KMS-11 (cell line): ENCODE measurements around the gene B3GNT8.
"Not testable (repeated sequence)": the region's sequence is repeated elsewhere in the genome, so short reads cannot be mapped to it uniquely, and the experiment has no call there.

Source experiments
- H2AFZ ChIP-seq: fragments of 200-600 bp; sonication (generic); 2 replicates; pipeline ENCODE4 v1.6.1; 2016; ENCODE audit warnings: antibody characterized with exemption, mixed run types, low read depth
- H3K27ac ChIP-seq: fragments of 200-600 bp; sonication (generic); 2 replicates; pipeline ENCODE4 v1.6.1; 2016; ENCODE audit warnings: mild to moderate bottlenecking, mixed run types
- H3K27me3 ChIP-seq: fragments of 200-600 bp; sonication (generic); 2 replicates; pipeline ENCODE4 v1.6.1; 2017; ENCODE audit warnings: mild to moderate bottlenecking, low read depth, mixed run types, moderate library complexity; ENCODE audit not compliant: insufficient read depth
- H3K36me3 ChIP-seq: fragments of 200-600 bp; sonication (generic); 2 replicates; pipeline ENCODE4 v1.6.1; 2017; ENCODE audit warnings: mild to moderate bottlenecking, mixed run types; ENCODE audit not compliant: insufficient read depth
- H3K4me1 ChIP-seq: fragments of 200-600 bp; sonication (generic); 2 replicates; pipeline ENCODE4 v1.6.1; 2016; ENCODE audit warnings: mild to moderate bottlenecking, low read depth, mixed run types; ENCODE audit not compliant: poor library complexity, severe bottlenecking
- H3K4me2 ChIP-seq: fragments of 200-600 bp; sonication (generic); 2 replicates; pipeline ENCODE4 v1.7.0; 2016; ENCODE audit warnings: mild to moderate bottlenecking, mixed run types
- H3K4me3 ChIP-seq: fragments of 200-600 bp; sonication (generic); IDR thresholded peaks from 2 replicates; pipeline ENCODE4 v1.6.1; 2017; ENCODE audit warnings: low read depth, low read length, mixed read lengths; ENCODE audit not compliant: insufficient read depth
- H3K79me2 ChIP-seq: fragments of 200-600 bp; sonication (generic); 2 replicates; pipeline ENCODE4 v1.6.1; 2016; ENCODE audit warnings: low read depth, mixed run types; ENCODE audit not compliant: insufficient read depth
- H3K9ac ChIP-seq: fragments of 200-600 bp; sonication (generic); 2 replicates; pipeline ENCODE4 v1.6.1; 2016; ENCODE audit warnings: mild to moderate bottlenecking, mixed run types
- H4K20me1 ChIP-seq: fragments of 200-600 bp; sonication (generic); 2 replicates; pipeline ENCODE4 v1.6.1; 2016; ENCODE audit warnings: mild to moderate bottlenecking, mixed run types; ENCODE audit not compliant: insufficient read depth
- CTCF ChIP-seq: fragments of 200-600 bp; sonication (generic); conservative IDR thresholded peaks from 2 replicates; pipeline ENCODE4 v1.6.1; 2017; ENCODE audit warnings: low read depth, mild to moderate bottlenecking, antibody characterized with exemption, low read length, moderate library complexity, mixed read lengths

Gene B3GNT8

DNA sequence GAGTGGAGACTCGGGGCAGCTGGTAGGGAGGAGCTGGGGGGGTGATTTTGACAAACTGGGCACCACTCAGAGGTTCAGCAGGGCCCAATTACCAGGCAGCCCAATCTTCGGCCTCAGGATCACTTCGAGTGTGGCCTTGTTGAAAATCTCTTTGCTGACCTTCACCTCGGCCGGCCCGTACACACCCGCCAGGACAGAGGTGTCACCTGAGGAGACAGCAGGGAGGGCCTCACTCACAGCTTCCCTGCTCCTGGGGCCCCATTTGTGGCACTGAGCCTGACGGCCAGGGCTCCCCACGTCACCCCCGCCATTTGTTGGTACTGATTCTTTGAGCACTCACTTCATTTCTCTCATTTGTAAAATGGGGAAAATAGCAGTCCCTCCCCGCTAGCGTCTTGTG, 34.4 kb downstream of the B3GNT8 start:
- Histone ChIP-seq H2AFZ (no peak overlapping the region), H3K27me3 (no peaks in the 10 kb centered on the region), H3K4me1 (peaks cover 29% of the 10 kb centered on the region), H3K4me2 (no peak overlapping the region), H3K27ac (no peak overlapping the region), H3K9ac (no peak overlapping the region), H4K20me1 (no peaks in the 10 kb centered on the region), H3K4me3 (no peak overlapping the region), H3K79me2 (peaks cover 41% of the 10 kb centered on the region), H3K36me3 (peaks cover 14% of the 10 kb centered on the region; the same call in 1 of the 2 replicates)
- no peak for TF ChIP-seq CTCF

- no peak overlapping the region for H2AFZ ChIP-seq
- peaks cover 36% of the 10 kb centered on the region for H3K79me2 ChIP-seq
- H3K27me3 ChIP-seq = no peaks in the 10 kb centered on the region
- H3K27ac ChIP-seq = no peak overlapping the region
- peaks cover 14% of the 10 kb centered on the region; the same call in 1 of the 2 replicates for H3K36me3 ChIP-seq
- H3K4me3 ChIP-seq = no peak overlapping the region
- H4K20me1 ChIP-seq = no peaks in the 10 kb centered on the region
- peaks cover 29% of the 10 kb centered on the region for H3K4me1 ChIP-seq
- no peak for TF ChIP-seq CTCF
- no peak overlapping the region for H3K4me2 ChIP-seq
- H3K9ac ChIP-seq = no peak overlapping the region
Observed at GRCh38 chr19:41391618-41392017, 35.6 kb downstream of the B3GNT8 start.

DNA sequence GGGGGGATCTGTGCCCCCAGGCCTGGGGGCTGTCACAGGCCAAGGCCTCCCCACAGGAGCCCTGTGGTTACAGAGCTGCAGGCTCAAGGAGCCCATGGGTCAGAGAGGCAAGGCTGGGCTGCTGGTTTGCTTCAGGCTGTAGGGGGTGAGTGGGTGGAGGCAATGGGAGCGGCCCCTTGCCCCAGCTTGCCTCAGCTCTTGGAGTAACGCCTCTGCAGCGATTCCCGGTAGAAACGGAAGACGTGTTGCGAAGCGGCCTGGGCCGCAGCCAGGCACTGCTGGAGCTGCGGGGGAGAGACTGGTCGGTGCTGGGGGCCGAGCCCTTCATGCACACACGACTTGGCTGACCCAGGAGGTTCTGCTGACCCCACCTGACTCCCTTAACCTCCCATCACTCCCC, 40.7 kb downstream of the B3GNT8 start:
- Histone ChIP-seq H3K4me3 (no peak overlapping the region), H2AFZ (no peak overlapping the region), H3K4me1 (no peaks in the 10 kb centered on the region), H3K79me2 (no peaks in the 10 kb centered on the region), H3K27me3 (no peaks in the 10 kb centered on the region), H3K9ac (no peak overlapping the region), H4K20me1 (no peaks in the 10 kb centered on the region), H3K4me2 (no peak overlapping the region), H3K36me3 (peaks cover 11% of the 10 kb centered on the region; the same call in 1 of the 2 replicates), H3K27ac (no peak overlapping the region)
- no peak for TF ChIP-seq CTCF

- Histone ChIP-seq H3K27ac (no peak overlapping the region), H3K9ac (no peak overlapping the region), H3K4me3 (no peak overlapping the region), H3K27me3 (no peaks in the 10 kb centered on the region), H4K20me1 (no peaks in the 10 kb centered on the region), H2AFZ (no peak overlapping the region), H3K79me2 (no peaks in the 10 kb centered on the region), H3K4me2 (no peak overlapping the region), H3K36me3 (no peaks in the 10 kb centered on the region), H3K4me1 (no peaks in the 10 kb centered on the region)
- no peak for TF ChIP-seq CTCF
Observed at GRCh38 chr19:41384351-41384750, 42.8 kb downstream of the B3GNT8 start.

DNA sequence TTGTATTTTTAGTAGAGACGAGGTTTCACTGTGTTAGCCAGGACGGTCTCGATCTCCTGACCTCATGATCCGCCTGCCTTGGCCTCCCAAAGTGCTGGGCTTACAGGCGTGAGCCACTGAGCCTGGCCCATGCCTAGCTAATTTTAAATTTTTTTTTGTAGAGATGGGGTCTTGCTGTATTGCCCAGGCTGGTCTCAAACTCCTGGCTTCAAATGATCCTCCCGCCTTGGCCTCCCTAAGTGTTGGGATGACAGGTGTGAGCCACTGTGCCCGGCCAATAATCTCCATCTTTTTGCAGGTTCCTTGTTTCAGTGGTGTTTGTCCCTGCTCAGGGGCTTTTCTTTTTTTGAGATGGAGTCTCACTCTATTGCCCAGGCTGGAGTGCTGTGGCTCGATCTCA, 45.6 kb downstream of the B3GNT8 start:
- not testable (repeated sequence) for H2AFZ ChIP-seq, H3K36me3 ChIP-seq, H3K79me2 ChIP-seq, H3K9ac ChIP-seq, H3K27me3 ChIP-seq, H3K4me3 ChIP-seq, H3K4me2 ChIP-seq, H4K20me1 ChIP-seq, H3K27ac ChIP-seq, H3K4me1 ChIP-seq
